ENCODE measurements around the gene SFSWAP.
"Not testable (repeated sequence)": the region's sequence is repeated elsewhere in the genome, so short reads cannot be mapped to it uniquely, and the experiment has no call there.

The SFSWAP gene

DNA sequence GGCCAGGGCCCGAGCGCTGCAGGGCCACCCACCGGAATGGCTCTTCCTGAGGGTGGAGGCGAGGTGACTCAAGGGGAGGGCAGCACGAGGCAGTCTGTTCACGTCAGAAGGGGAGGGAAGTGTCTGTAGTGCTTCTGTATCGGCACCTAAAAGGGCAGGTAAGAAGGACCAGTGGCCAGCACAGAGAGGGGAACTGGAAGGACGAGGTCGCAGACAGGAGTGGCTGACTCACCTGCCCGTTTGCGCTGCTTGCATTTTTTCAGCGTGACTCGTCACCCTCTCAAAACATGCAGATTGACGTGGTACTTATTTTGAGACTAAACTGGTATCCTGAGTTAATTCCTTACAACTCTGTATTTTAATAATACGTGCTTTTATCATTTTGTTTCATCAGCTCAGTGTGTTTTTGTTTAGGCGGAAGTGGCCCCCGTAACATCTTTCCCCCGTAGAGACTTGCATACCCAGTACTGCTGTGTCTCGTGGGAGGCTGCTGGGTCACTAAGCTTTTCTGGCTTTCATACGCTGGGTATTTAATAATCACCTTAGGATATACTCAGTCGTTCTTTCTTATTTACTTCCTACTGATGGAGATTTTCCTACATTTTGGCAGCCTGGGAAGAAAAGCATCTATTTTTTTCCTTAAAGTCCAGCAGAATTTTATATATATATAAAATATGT, 26.4 kb downstream of the SFSWAP start:
- FAIRE-seq: no peak

DNA sequence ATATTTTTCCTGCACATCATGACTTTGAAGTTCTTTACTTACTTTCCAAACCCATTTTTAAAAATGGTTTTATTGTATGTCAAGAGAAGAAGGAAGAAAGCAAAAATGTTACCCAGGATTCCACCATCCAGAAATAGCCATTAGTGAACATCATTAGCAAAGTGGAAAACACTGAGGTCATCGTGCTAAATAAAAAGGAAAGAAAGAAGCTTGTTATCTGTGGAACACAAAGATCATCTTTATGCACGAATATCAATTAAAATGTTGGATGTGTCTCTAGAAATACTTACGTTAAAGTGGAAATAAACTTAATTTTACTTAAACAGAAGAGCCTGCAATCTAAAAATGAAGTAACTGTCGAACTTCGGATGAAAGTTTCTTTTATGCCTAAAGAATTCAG, 27.3 kb downstream of the SFSWAP start:
- FAIRE-seq: peak; percentile 30

DNA sequence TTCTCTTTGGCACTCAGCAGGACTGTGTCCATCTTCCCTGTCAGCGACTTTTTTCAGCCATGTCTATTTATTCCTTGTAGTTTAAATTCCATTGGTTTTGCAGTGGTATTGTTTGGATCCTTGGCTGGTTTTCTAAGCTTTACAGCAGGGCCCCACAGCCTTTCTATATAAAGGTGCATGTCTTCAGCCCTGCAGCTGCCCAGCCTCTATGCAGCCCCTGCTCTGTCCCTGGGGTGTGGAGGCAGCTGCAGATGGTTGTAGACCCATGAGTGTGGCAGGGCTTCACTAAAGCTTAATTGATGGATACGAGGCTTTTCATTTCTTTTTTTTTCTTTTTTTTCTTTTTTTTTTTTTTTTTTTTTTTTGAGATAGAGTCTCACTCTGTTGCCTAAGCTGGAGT, 29.7 kb downstream of the SFSWAP start:
- no peak for FAIRE-seq

DNA sequence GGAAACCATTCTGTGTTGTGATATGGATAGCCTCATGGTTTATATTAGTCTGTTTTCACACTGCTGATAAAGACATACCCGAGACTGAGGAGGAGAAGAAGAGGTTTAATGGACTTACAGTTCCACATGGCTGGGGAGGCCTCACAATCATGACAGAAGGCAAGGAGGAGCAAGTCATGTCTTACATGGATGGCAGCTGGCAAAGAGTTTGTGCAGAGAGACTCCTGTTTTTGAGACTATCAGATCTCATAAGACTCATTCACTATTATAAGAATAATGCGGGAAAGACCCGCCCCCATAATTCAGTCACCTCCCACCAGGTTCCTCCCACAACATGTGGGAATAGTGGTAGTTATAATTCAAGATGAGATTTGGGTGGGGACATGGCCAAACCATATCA, 31.9 kb downstream of the SFSWAP start:
- FAIRE-seq: not testable (repeated sequence)

DNA sequence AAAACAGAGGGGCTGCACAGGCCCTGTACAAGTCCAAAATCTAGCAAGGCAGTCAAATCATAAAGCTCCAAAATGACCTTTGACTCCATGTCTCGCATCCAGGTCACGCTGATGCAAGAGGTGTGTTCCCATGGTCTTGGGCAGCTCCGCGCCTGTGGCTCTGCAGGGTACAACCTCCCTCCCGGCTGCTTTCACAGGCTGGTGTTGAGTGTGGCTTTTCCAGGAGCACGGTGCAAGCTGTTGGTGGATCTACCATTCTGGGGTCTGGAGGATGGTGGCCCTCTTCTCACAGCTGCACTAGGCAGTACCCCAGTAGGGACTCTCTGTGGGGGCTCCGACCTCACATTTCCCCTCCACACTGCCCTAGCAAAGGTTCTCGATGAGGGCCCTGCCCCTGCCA, 32.5 kb downstream of the SFSWAP start:
- FAIRE-seq: not testable (repeated sequence)

DNA sequence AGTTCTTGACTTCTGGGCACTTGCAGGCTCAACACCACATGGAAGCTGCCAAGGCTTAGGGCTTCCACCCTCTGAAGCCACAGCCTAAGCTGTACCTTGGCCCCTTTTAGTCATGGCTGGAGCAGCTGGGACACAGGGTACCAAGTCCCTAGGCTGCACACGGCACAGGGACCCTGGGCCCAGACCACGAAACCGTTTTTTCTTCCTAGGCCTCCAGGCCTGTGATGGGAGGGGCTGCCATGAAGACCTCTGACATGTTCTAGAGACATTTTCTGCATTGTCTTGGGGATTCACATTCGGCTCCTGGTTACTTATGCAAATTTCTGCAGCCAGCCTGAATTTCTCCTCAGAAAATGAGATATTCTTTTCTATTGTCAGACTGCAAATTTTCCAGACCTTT, 33.0 kb downstream of the SFSWAP start:
- not testable (repeated sequence) for FAIRE-seq

DNA sequence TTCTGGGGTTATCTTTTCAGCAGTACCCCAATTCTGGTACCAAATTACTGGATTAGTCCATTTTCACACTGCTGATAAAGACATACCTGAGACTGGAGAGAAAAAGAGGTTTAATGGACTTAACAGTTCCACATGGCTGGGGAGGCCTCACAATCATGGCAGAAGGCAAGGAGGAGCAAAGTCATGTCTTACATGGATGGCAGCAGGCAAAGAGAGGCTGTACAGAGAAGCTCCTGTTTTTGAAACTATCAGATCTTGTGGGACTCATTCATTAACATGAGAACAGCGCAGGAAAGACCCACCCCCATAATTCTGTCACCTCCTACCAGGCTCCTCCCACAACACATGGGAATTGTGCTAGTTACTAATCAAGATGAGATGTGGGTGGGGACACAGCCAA, 33.8 kb downstream of the SFSWAP start:
- not testable (repeated sequence) for FAIRE-seq

DNA sequence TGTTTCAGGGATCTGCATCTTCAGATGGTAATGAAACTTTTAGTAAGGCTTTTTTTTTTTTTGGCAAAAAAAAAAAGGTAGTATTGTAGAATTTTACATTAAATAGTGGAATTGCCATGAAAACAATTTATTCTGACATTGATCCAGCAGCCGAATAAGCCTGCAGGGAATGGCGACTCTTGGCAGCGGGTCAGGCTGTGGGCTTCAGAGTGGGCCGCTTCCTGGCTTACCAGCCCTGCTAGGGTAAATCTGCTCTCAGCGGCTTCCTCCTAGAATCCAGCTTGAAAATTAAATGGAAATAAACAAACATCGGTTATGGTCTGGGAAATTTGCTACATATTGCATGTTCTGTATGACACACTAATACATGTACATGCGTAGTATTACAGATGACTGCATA, 34.8 kb downstream of the SFSWAP start:
- FAIRE-seq: no peak

DNA sequence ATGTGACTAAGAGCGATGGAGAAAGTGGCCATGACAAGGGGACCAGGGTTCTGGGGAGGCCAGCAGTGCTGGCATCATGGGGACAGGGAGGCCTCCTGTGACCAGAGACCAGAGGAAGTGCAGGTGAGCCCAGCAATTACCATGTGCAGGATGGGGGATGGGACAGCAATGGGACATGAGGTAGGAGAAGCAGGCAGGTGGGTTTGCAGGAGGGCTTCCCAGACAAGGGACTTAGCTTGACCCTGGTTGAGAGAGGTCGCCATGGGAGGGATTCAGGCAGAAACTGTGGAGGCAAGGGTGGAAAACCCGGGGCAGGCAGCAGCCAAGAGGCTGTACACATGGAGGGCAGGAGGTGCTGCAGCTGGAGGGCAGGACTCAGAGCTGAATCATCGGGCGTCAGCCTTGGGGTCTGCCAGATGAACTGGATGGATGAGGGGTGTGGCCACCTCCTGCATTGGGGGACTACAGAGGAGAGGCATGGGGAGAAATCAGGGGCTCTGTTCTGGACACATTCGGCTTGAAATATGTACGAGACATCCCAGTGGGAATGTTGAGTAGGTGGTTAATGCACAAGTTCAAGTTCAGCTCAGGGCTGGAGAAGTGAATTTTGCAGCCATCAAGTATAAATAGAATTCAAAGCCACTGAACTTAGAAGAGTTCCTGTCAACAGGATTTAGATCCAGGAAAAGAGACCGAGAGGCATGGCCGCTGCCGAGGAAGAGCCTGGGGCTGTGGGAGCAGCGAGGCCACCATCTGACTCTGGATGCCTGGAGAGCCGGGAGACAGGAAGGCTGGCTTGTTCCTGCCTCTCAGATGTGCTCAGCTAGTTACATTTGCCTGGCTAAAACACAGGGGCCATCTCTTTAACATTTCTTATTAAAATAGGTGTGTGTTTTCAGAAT, 36.6 kb downstream of the SFSWAP start:
- no peak for FAIRE-seq

DNA sequence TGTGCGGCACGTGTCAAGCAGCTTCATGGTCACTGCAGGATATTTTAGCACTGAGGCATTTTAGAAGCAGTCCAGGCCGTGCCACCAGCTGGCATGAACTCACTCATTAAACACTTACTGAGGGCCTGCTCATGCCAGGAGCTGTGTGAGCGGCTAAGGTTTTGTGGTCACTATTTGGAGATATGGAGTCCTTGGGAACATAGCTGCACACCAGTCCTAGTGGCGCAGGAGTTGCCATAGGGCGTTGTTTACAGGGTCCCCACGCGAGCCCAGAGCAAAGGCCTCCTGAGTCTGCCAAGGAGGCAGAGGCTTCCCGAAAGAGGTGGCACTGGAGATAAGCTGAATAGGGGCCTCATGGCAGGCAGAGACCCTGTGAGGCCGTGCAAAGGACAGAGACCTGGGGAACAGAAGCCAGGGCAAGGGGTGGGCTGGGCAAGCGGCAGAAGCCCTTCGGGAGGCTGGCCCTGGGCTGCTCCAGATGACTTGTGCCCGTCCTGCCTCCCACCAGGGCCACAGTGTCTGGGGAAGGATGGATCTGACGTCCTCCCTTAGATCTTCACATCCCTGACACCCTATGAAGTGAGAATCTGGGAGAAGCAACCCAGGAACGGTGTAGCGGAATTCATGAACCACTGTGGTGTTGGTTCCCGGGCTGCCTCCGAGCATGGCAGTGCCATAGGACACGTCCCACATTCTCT, 38.9 kb downstream of the SFSWAP start:
- no peak for FAIRE-seq

DNA sequence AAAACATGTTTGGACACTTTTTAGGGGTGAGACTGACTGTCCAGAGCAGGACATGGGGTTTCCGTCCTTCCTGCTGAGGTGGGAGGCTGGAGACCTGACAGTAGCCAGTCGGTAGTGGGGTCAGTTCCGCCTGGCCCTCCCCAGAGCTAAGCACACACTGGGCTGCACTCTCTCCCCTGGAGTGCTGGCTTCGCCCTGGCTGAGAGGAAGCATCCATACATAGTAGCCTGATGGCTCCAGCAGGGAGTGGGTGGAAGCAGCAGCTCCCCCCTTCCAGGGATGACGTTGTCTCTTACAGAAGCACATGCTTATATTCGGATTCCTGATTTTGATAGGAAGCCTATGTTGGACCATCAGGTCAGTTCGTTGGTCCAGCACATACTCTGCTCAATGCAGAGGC, 40.4 kb downstream of the SFSWAP start:
- FAIRE-seq: no peak

DNA sequence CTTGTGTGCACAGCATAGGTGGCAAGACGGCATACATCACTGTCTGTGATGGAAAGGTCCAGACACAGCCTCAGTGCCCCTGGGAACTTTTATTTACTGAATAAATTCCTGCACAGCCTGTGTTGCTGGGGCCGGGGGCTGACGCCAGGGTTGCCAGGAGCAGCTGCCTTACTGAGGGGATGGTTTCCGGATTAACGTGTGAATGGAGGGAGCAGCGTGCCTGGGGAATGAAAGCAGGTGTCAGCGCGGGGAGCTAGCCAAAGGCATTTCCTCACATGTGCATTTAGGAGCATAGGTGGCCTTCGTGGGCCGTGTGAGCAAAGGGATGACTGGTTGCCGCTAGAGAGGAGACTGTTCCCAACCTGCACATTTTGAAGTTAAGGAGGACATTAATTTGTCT, 41.6 kb downstream of the SFSWAP start:
- FAIRE-seq: no peak

DNA sequence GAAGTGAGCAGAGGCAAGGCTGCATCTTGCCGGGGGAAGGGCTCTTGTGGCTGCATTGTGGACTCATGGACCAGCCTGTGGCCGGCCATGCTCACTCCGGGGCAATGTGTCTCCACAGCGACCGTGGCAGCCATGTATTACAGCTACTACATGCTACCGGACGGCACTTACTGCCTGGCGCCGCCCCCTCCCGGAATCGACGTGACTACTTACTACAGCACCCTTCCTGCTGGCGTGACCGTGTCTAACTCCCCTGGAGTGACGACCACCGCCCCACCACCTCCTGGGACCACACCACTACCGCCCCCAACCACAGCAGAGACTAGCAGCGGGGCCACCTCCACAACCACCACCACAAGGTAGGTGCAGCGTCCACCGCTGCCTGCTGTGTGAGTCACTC, 42.1 kb downstream of the SFSWAP start:
- FAIRE-seq: no peak

DNA sequence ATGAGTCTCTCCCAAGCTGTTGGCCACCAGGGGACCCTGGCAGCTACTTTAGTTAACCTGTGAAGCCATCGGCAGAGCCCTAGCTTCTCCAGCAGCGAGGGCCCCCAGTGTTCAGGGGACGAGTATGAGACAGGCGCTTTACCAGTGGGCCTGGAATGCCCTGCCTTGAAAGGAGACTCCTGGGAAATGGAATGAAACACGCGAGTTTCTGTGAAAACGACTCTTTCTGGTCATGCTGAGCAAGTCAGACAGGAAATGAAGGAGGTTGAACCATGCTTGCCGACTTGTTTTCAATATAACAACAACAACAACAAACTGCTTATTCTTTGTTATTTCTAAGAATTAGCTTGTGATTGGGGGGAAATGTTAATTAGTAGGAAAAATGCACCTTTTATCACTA, 42.9 kb downstream of the SFSWAP start:
- no peak for FAIRE-seq

DNA sequence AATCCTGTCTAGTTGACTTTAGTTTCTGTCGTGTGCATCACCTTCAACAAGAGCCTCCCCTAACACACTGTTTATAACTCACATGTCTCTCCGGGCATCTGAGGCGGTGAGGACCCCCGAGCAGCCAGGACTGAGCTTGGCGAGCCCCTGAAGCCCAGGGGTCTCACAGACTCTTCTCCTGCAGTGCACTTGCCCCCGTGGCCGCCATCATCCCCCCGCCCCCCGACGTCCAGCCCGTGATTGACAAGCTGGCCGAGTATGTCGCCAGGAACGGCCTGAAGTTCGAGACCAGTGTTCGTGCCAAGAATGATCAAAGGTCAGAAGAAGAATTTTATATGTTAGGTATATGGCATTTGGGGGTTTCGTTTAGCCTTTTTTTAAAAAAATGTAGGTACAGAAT, 43.3 kb downstream of the SFSWAP start:
- no peak for FAIRE-seq

DNA sequence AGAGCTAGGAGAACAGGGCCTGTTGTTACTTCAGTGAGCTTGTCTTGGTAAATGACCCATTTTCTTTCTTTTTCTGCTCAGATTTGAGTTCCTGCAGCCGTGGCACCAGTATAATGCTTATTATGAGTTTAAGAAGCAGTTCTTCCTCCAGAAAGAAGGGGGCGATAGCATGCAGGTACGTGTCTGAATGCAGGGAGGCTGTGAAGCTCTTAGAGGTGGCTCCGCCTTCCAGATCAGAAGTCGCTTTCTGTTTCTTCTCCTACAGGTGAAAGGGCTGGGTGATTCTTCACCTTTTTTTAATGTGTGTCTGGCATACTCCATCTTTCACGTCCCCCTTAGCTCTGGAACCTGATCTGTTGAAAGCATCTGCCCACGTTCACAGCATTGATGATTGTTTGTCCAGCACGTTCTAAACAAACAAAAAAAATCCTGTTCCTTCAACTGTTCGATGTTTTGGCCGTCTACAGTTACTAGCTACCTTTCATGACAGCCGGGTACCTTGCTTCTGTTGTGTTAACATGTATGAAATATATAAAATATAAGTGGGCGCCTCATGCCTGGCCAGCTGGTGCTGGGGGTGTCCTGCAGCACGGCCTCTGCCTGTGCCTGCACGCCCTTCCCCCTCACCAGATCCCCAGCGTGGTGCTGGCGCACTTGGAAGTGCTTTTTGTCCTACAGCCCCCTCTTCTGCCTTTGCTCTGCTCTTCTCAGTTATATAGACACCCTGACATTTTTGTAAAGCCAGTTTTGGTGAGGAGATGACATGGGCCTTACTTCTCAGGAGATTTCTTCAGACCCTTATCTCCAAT, 44.6 kb downstream of the SFSWAP start:
- FAIRE-seq: no peak

DNA sequence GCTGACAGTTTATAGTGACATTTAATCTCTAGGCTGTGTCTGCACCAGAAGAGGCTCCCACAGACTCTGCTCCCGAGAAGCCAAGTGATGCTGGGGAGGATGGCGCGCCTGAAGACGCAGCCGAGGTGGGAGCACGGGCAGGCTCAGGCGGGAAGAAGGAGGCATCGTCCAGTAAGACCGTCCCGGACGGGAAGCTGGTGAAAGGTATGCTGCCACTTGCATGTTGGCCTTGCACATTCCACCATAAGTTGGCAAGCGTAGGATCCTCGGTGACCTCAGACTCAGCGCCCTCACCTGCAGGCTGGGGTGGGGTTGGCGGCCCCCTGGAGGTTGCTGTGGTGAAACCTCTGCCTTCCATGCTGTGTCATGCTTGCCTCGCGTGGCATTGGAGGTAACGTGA, 45.6 kb downstream of the SFSWAP start:
- no peak for FAIRE-seq

DNA sequence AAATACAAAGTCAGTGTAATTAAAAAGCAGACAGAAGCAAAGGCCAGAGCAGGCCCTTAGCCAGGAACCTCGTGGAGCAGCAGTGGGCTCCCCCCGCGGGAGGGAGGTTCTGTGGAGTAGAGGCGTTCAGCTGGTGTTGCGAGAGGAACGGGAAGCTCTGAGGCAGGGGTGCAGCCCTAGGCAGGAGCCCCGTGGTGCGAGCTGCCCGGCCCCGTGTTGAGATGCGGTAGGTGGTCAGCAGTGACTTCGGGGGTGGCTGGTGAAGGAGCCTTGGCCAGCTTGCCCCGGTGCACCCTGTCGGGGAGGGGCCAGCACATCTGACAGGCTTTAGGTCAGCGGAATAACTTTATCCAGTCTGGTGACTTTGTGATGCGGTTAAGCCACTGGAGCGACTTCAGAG, 46.2 kb downstream of the SFSWAP start:
- FAIRE-seq: no peak

DNA sequence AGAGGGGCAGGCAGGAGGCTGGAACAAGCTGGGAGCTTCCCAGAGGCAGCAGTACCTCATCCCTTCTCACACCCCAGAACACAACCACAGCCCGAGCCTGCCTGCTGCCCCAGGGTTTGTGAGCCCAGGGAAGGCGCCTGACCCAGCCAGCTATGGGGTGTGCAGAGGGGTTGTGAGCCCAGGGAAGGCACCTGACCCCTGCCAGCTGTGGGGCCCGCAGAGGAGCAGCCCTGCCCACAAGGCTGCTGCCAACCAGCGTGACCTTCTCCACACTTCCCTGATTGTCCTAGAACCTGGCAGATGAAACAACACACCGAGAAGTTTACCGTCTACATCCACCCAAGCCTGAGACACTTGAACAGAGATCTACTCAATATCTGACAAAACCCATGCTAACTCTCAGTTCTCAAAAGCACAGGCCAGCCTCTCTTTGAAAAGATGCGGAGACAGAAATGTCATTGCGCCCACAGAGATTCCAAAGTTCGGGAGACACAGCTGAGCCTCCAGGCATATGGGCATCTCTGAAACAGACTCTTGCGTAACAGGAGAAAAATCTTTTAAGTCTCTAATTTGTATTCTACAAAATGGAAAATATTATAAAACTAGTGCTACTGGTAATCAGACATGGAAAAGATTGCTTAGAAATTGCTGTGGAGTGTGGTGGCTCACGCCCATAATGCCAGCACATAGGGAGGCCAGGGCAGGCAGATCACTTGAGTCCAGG, 47.3 kb downstream of the SFSWAP start:
- FAIRE-seq: no peak

DNA sequence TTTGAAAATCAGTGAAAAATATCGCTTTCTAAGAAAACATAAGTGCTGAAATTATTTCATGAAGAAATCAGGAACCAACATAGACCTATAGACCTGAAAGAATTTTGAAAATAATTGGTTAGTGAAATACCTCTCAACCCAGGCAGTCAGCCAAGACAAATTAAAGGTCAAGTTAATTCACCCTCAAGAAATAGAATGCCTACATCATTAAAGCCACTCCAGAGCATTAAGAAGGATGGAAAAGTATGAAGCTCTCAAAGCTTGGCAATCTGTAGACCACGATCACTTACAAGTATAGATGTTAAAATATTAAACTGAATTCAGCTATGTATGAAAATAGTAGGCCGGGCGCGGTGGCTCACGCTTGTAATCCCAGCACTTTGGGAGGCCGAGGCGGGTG, 48.3 kb downstream of the SFSWAP start:
- FAIRE-seq: no peak

DNA sequence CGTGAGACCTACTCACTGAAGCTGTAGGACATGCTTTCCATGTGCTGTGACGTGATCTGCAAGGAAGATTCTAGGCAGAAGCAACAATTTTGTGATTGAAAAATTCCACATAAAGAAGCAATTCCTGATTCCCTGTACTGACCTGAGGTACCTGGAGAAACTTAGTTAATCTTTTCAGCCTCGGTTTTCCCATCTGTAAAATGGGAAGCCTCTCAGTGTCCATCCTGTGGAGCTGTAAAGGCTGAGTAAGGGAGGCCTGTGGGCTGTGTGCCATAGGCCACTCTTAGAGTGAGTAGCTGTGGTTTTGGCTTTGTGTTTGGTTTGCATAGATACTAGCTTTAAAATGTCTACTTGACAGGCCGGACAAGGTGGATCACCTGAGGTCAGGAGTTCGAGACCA, 50.7 kb downstream of the SFSWAP start:
- FAIRE-seq: no peak

DNA sequence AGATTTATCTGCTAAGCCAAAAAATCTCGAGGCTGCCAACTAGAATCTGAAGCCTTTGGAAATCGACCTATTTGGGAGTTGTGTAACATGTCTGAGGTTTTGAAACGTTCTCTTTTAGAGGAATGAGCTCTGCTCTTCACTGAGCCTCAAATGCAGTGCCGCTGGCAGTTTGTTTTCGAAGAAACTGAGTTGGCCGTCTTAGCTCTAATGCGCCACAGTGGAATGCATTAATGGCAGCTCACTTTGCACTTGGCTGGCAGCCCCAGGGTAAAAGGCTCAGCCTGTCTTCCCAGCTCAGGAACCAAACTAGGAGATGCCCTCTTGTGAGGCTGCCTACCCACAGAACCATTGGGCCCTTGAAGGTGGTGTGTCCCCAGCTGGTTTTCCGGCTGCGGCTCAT, 53.8 kb downstream of the SFSWAP start:
- no peak for FAIRE-seq

All from islet of Langerhans (tissue), 1 donor.